Glomerular visceral epithelial cell (primary cell): ENCODE measurements around the gene GTPBP6.
"Not testable (repeated sequence)": the region's sequence is repeated elsewhere in the genome, so short reads cannot be mapped to it uniquely, and the experiment has no call there.

Experiments
- DNase-seq: peaks from one replicate; pipeline ENCODE4 v3.0.0-alpha.2; 2016; ENCODE audit errors: extremely low spot score

Gene GTPBP6

GRCh38 chrX:292900-293897 is 25.4 kb downstream of the GTPBP6 start:
- DNase-seq: no peak

DNA sequence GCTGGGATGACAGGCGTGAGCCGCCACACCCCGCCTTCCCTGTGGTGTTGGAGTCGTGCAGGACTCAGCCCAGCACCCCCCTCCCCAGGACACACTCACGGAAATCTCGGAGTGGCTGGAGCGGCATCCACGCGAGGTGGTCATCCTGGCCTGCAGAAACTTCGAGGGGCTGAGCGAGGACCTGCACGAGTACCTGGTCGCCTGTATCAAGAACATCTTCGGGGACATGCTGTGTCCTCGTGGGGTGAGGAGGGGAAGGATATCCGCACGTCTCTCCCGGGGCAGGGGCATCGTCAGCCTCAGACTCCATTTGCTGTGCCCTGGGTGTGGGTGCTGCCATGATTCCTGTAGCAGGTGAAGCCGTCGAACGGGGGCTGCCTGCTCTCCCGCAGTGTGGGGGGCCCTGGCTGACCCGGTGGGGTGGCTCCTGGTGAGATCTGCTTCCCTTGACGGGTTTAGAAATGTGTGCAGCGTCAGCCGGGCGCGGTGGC is 27.1 kb downstream of the GTPBP6 start:
- no peak for DNase-seq

DNA sequence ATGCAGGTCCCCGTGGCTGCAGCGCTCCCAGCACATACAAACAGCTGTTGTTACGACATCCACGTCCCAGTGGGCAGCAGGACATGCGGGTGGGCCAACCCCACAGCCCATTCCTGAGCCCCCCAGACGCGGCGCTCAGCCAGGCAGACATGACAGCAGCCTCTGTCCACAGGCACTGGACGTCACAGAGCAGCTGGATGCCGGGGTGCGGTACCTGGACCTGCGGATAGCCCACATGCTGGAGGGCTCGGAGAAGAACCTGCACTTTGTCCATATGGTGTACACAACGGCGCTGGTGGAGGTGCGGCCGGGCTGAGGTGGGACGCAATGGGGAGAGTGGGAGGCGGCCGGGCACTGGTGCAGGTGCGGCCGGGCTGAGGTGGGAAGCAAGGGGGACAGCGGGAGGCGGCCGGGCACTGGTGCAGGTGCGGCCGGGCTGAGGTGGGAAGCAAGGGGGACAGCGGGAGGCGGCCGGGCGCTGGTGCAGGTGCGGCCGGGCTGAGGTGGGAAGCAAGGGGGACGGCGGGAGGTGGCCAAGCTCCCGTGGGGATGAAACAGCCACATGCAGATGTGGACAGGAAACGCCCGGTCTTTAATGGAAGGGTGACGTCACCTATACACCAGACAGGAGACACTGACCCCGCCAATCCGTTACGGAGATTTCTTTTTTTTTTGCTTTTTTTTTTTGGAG is 28.0 kb downstream of the GTPBP6 start:
- DNase-seq: no peak

DNA sequence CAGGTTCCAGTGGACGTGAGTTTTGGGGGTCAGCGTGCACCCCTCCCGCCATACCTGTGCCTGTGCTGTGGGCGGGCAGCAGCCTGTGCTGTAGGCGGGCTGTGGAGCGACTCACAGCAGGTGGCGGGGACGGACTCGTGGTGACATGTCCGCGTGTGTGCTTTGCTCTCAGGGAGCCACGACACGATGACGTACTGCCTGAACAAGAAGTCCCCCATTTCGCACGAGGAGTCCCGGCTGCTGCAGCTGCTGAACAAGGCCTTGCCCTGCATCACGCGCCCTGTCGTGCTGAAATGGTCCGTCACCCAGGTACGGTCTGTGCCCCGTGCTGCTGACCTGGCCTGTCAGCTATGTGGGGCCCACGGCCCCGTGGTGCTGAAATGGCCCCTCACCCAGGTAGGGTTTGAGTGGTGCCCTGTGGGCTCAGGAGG is 30.0 kb downstream of the GTPBP6 start:
- DNase-seq: no peak

- DNase-seq: no peak
Observed at GRCh38 chrX:287670-288069, 30.9 kb downstream of the GTPBP6 start.

- no peak for DNase-seq
Observed at GRCh38 chrX:285076-285677, 33.4 kb downstream of the GTPBP6 start.

DNA sequence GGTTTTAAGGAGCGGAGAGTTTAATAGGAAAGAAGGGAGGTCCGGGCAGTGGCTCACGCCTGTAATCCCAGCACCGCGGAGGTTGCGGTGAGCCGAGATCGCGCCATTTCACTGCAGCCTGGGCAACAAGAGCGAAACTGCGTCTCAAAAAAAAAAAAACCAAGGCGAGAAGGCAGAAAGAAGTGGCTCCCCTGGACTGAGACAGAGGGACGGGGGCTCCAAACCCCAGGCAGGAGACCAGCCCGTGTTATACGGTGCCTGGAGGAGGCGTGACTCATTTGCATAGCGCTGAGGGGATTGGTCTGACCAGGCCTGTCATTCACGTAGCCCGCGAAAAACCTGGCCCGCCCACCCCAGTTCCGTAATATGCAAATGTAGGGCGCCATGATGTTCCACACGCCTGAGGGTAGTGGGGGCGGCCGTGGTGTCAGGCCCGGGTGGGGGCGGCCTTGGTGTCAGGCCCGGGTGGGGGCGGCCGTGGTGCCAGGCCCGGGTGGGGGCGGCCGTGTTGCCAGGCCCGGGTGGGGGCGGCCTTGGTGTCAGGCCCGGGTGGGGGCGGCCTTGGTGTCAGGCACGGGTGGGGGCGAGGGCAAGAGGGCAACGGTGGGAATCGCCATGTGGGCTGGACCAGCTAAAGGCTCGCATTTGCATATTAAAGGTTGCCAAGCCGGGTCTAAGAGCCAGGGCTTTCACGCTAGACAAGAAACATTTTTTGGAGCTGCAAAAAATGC is 35.3 kb downstream of the GTPBP6 start:
- DNase-seq: peak; percentile 93

- DNase-seq: not testable (repeated sequence)
Observed at GRCh38 chrX:282000-282681, 36.5 kb downstream of the GTPBP6 start.

- DNase-seq: peak; percentile 31
Observed at GRCh38 chrX:281166-281999, 37.2 kb downstream of the GTPBP6 start, which contains the start of gene PLCXD1. PLCXD1 (plus strand) TSS chrX:281381; CDS start chrX:284188, 2,807 bp downstream.

GRCh38 chrX:280722-281121 is 37.9 kb downstream of the GTPBP6 start:
- not testable (repeated sequence) for DNase-seq

- not testable (repeated sequence) for DNase-seq
Observed at GRCh38 chrX:279757-280604, 38.6 kb downstream of the GTPBP6 start.

DNA sequence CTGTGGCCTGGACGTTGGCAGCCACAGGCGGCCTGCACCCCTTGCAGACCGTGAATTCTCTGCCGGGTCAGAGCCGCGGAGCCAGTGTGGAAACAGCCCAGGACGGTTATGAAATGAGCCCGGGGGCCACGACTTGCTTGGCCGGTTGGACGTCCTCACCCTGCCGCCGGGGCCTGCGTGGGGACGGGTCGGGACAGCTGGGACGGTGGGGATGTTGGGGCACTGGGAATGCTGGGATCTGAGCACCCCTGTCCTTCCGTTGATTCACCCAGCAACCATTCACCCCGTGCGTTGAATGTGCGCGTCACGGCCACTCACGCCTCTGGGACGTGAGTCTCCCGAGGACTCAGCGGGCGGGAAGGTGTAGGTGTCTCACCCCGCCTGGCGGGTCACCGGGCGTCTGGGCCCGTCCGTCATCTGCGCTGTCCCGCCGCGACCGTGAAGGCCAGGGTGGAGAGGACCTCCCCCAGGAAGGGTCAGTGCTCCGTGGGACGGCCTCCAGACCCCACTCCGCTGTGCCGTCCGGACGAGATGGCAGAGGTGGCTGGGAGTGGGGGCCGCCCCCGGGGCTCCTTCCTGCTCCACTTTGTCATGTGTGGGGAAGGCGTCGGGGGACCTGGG is 41.9 kb downstream of the GTPBP6 start:
- peak; percentile 50 for DNase-seq

DNA sequence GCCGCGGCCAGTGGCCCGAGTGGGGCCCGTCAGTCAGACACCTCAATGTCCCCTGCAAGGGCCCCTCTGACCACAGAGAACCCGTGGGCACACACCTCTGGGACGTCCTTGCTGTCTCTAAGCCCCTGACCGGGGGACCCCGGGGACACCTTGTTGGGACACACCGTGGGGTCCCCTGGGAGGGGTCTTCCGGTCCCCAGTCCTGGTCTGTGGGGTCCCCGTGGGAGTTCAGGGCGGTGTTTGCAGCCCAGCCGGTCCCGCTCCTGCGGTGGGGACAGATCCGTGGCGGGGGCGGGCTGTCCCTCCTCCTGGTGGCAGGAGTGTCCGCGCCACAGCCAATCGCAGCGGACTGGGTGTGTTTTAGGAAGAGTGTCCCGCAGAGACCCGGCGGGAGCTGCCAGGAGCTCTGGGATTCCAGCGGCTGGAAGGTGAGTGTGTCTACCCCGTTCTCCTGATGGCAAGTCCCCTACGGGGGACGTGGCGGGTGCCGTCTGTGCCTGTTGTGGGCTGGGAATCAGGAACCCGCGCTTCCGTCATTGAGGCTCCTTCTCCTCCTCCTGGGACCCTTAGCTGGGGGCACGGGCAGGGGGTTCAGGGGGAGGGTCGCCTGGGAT is 42.5 kb downstream of the GTPBP6 start:
- peak; percentile 66 for DNase-seq

DNA sequence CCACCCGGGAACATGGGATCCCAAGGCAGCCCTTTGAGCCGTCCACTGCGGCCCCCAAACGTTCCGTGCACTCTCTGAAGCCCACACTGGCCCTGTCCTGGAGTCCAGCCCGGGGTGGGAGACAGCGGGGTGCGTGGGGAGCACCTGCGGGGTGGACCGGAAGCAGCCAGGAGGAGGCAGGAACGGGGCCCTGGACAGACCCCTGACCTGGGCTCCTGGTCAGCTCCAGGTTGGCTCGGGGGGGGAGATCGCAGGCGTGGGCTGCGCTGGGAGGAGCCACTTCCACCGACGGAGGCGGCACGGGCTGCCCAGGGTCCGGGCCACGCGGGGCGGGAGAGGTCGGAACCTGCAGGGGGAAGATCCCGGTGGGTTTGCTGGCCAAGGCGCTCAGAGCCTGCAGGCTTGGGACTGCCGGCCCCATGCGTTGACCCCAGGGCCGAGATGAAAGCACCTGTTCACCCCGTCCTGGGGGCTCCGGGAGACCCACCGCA is 43.1 kb downstream of the GTPBP6 start:
- DNase-seq: no peak

GRCh38 chrX:274904-275475 is 43.6 kb downstream of the GTPBP6 start:
- no peak for DNase-seq

- DNase-seq: no peak
Observed at GRCh38 chrX:270848-271367, 47.7 kb downstream of the GTPBP6 start.

DNA sequence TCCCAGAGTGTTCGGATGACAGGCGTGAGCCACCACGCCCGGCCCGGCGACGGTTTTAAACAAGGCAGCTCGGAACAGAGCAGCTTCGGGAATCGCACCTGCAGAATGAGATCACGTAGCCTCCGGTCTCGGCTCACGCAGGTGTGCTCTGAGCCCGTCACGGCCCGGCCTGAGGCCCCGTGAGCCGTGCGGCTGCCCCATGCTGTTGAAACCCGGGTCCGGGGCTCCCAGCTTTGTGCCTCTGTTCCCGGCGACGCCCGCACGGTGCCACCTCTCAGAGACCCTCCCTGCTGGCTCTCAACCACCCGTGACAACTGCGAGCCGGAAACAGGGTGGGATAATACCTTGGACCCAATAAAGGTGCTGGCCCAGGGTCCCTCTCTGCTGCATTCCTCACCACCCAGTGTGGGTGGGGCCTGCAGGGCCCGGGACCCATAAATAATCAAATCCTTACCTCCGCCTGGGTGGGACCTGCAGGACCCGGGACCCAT is 50.8 kb downstream of the GTPBP6 start:
- DNase-seq: no peak
